T-cell (primary cell): ENCODE data around the gene IRX3. TPM values are rescaled to one million over a fixed set of nuclear protein-coding genes. Genes with fewer than 3 reads are reported as not detected.
A peak's percentile ranks its signal among the peaks of the same experiment; 100 is the strongest.

Experiments used
- ATAC-seq, 4 experiments: fragments of 200-7000 bp in 3 of 4; fragments of 150-1000 bp in 1 of 4; cut with Tn5 transposase; replicated peaks in 1 of 4; 1 replicate in 3 of 4; 2 replicates in 1 of 4; pipeline ENCODE4 v1.10.0; 2021; ENCODE audit warnings: moderate library complexity in 3 of 4, mild to moderate bottlenecking in 2 of 4, moderate number of reproducible peaks in 1 of 4
- CTCF ChIA-PET, 2 donors: fragments of 300-600 bp; sonication (Branson Sonifier 250); formaldehyde crosslinking; loops; one replicate each; lab custom pipeline; 2022; ENCODE audit warnings: antibody characterized with exemption in 2 of 2; lab: Charles Lee
- POLR2A ChIA-PET, 2 donors: fragments of 300-600 bp; sonication (Branson Sonifier 250); formaldehyde crosslinking; loops; one replicate each; lab custom pipeline; 2022; ENCODE audit warnings: antibody characterized with exemption in 2 of 2; lab: Charles Lee
- DNase-seq, 35 experiments: peaks; one replicate each; pipeline versions ENCODE4 v3.0.0 to v3.0.0-alpha.2; 2013 to 2023
- H3K27ac ChIP-seq: one replicate; pipeline ENCODE4 v1.5.1; 2013; ENCODE audit warnings: low read length
- H3K27me3 ChIP-seq, 2 experiments: replicated peaks in 1 of 2; 1 replicate in 1 of 2; 2 replicates in 1 of 2; pipeline versions ENCODE4 v1.6.1 to v1.7.0; 2013; ENCODE audit warnings: low read length in 1 of 2, mixed read lengths in 1 of 2; ENCODE audit not compliant: control insufficient read depth in 2 of 2, insufficient read depth in 2 of 2; ENCODE audit errors: extremely low read depth in 1 of 2
- H3K36me3 ChIP-seq, 2 donors: 1 replicate in 1 of 2; 2 replicates in 1 of 2; pipeline versions ENCODE4 v1.6.1 to v1.7.0; 2013; ENCODE audit warnings: low read length in 1 of 2; ENCODE audit not compliant: control insufficient read depth in 2 of 2, insufficient read depth in 1 of 2; ENCODE audit errors: extremely low read depth in 1 of 2
- H3K4me1 ChIP-seq, 2 experiments: 1 replicate in 1 of 2; 2 replicates in 1 of 2; pipeline versions ENCODE4 v1.6.1 to v1.7.0; 2013; ENCODE audit warnings: low read length in 2 of 2, mixed read lengths in 1 of 2; ENCODE audit not compliant: insufficient read depth in 2 of 2, control insufficient read depth in 1 of 2; ENCODE audit errors: extremely low read depth in 1 of 2
- H3K4me3 ChIP-seq, 2 donors: 1 replicate in 1 of 2; 2 replicates in 1 of 2; pipeline versions ENCODE4 v1.5.1 to v1.7.0; 2013; ENCODE audit warnings: mild to moderate bottlenecking in 2 of 2, low read length in 1 of 2, moderate library complexity in 1 of 2; ENCODE audit not compliant: control insufficient read depth in 1 of 2; ENCODE audit errors: extremely low read depth in 1 of 2
- H3K9me3 ChIP-seq: 2 replicates; pipeline ENCODE4 v1.7.0; 2013
- H3K27ac Mint-ChIP-seq, 2 donors: one replicate each; pipeline ENCODE4 v1.8.0; 2020 to 2021; ENCODE audit warnings: mild to moderate bottlenecking in 2 of 2, mixed read lengths in 2 of 2
- H3K27me3 Mint-ChIP-seq, 2 donors: one replicate each; pipeline ENCODE4 v1.8.0; 2021 to 2022; ENCODE audit warnings: mixed read lengths in 2 of 2
- H3K36me3 Mint-ChIP-seq: one replicate; pipeline ENCODE4 v1.8.0; 2021; ENCODE audit warnings: mixed read lengths
- H3K4me1 Mint-ChIP-seq, 3 donors: one replicate each; pipeline ENCODE4 v1.8.0; 2020 to 2022; ENCODE audit warnings: mixed read lengths in 3 of 3, mild to moderate bottlenecking in 1 of 3
- H3K4me3 Mint-ChIP-seq, 3 donors: one replicate each; pipeline ENCODE4 v1.8.0; 2020 to 2022; ENCODE audit warnings: mild to moderate bottlenecking in 3 of 3, mixed read lengths in 3 of 3, moderate library complexity in 3 of 3
- H3K9me3 Mint-ChIP-seq, 3 donors: one replicate each; pipeline ENCODE4 v1.8.0; 2020 to 2022; ENCODE audit warnings: mixed read lengths in 3 of 3
- WGBS: methylation state at CpG from one replicate; pipeline ENCODE4 v1.1.5; 2013; ENCODE audit warnings: missing lambda C conversion rate; ENCODE audit not compliant: insufficient coverage; 5-methylcytosine and 5-hydroxymethylcytosine counted together
- total RNA-seq, 35 experiments: library from RNA in 6 of 35; stranded (reverse) in 6 of 35; fragments of 120-200 nt in 1 of 35; gene quantifications; one replicate each; pipeline versions ENCODE4 v1.2.1 to v1.2.4 and lab custom pipeline; 2013 to 2026

Gene IRX3
- total RNA-seq (under 1 TPM in 2 of 5 donors, not detected in 3; 0.19 to 0.35 TPM), total RNA-seq (lab: John Stamatoyannopoulos, UW) (0 to 0.25 (median 0) reads per million in 29 experiments)
- total RNA-seq (2013): not detected

- Mint-ChIP-seq H3K9me3 (no peaks in the 10 kb centered on the region), H3K4me3 (peak within 1 kb of the TSS; percentile 49 to 80 (median 63)), H3K36me3 (no peaks in the 10 kb centered on the region), H3K4me1 (peaks cover 32 to 38% (median 34%) of the 10 kb centered on the region in 3 donors), H3K27ac (no peak within 1 kb of the TSS), H3K27me3 (peaks cover 37 to 74% of the 10 kb centered on the region in 2 donors)
- peaks cover 13 to 84% of the 10 kb centered on the region in 2 experiments for H3K27me3 ChIP-seq
- DNase-seq (no peak), ATAC-seq (no peak)
- no peaks in the 10 kb centered on the region for H3K9me3 ChIP-seq
- H3K27ac ChIP-seq: no peak within 1 kb of the TSS
- peak within 1 kb of the TSS in 1 of 2 donors; percentile 64 for H3K4me3 ChIP-seq
- WGBS: 1% methylated on average over 63 of the region's 67 CpGs
- no peaks in the 10 kb centered on the region for H3K36me3 ChIP-seq
- ChIA-PET POLR2A (no interaction called here), CTCF (no interaction called here)
- peaks cover 4 to 14% of the 10 kb centered on the region in 2 experiments for H3K4me1 ChIP-seq
Observed at GRCh38 chr16:54286366-54287130, at the start of gene IRX3. IRX3 (minus strand) TSS chr16:54286787; CDS start chr16:54286050, 737 bp downstream.

GRCh38 chr16:54335230-54335629 lies 48.6 kb upstream of the IRX3 start:
- peaks cover 0 to 6% (median 3%) of the 10 kb centered on the region in 3 donors for H3K9me3 Mint-ChIP-seq
- ATAC-seq (no peak), DNase-seq (no peak)
- peaks cover 0 to 10% of the 10 kb centered on the region in 2 experiments for H3K27me3 ChIP-seq
- H3K27ac Mint-ChIP-seq: no peak overlapping the region
- no peaks in the 10 kb centered on the region for H3K4me1 Mint-ChIP-seq
- H3K4me3 Mint-ChIP-seq: no peak overlapping the region
- no peaks in the 10 kb centered on the region for H3K36me3 Mint-ChIP-seq
- peaks cover 11 to 34% of the 10 kb centered on the region in 2 donors for H3K27me3 Mint-ChIP-seq
- no peaks in the 10 kb centered on the region for H3K36me3 ChIP-seq
- no peaks in the 10 kb centered on the region for H3K9me3 ChIP-seq
- ChIA-PET POLR2A (no interaction called here), CTCF (no interaction called here)
- no peaks in the 10 kb centered on the region for H3K4me1 ChIP-seq
- WGBS: no CpG with 5 or more reads among the region's 3 CpGs
- no peak overlapping the region for H3K4me3 ChIP-seq
- H3K27ac ChIP-seq: no peak overlapping the region

- no peak overlapping the region for H3K4me3 ChIP-seq
- ChIA-PET POLR2A (no interaction called here), CTCF (no interaction called here)
- ATAC-seq: no peak
- Mint-ChIP-seq H3K27me3 (peaks cover 8 to 32% of the 10 kb centered on the region in 2 donors), H3K36me3 (no peaks in the 10 kb centered on the region), H3K4me3 (no peak overlapping the region), H3K4me1 (no peaks in the 10 kb centered on the region), H3K27ac (no peak overlapping the region), H3K9me3 (peaks cover 0 to 3% (median under 1%) of the 10 kb centered on the region in 3 donors)
- H3K4me1 ChIP-seq: no peaks in the 10 kb centered on the region
- no CpG with 5 or more reads among the region's 2 CpGs for WGBS
- H3K27me3 ChIP-seq: peaks cover 0 to 14% of the 10 kb centered on the region in 2 experiments
- no peak for DNase-seq
- no peaks in the 10 kb centered on the region for H3K36me3 ChIP-seq
- H3K9me3 ChIP-seq: no peaks in the 10 kb centered on the region
- no peak overlapping the region for H3K27ac ChIP-seq
Observed at GRCh38 chr16:54334208-54334607, 47.6 kb upstream of the IRX3 start.

- peaks cover 9 to 23% of the 10 kb centered on the region in 2 donors for H3K27me3 Mint-ChIP-seq
- H3K27ac Mint-ChIP-seq: no peak overlapping the region
- CTCF ChIA-PET: no interaction called here
- H3K36me3 ChIP-seq: no peaks in the 10 kb centered on the region
- no peaks in the 10 kb centered on the region for H3K9me3 ChIP-seq
- POLR2A ChIA-PET: interaction anchor here in 1 of 2 donors (0.7 kb wide), 1 partner anchor 318 kb away, joined by 3 read pairs; no protein-coding TSS in a partner anchor
- DNase-seq: no peak
- H3K4me3 Mint-ChIP-seq: no peak overlapping the region
- H3K4me1 Mint-ChIP-seq: no peaks in the 10 kb centered on the region
- no peak for ATAC-seq
- 78% methylated on average over 2 of the region's 7 CpGs for WGBS
- H3K4me1 ChIP-seq: no peaks in the 10 kb centered on the region
- H3K4me3 ChIP-seq: no peak overlapping the region
- H3K36me3 Mint-ChIP-seq: no peaks in the 10 kb centered on the region
- no peak overlapping the region for H3K27ac ChIP-seq
- H3K9me3 Mint-ChIP-seq: no peaks in the 10 kb centered on the region
- peaks cover 0 to 10% of the 10 kb centered on the region in 2 experiments for H3K27me3 ChIP-seq
Observed at GRCh38 chr16:54331241-54332002, 44.8 kb upstream of the IRX3 start.

GRCh38 chr16:54327609-54328008 lies 41.0 kb upstream of the IRX3 start:
- DNase-seq (no peak), ATAC-seq (no peak)
- H3K27me3 ChIP-seq: peaks cover 0 to 11% of the 10 kb centered on the region in 2 experiments
- H3K36me3 ChIP-seq: no peaks in the 10 kb centered on the region
- ChIA-PET CTCF (no interaction called here), POLR2A (no interaction called here)
- H3K27ac Mint-ChIP-seq: no peak overlapping the region
- H3K4me1 Mint-ChIP-seq: no peaks in the 10 kb centered on the region
- H3K4me3 ChIP-seq: no peak overlapping the region
- H3K36me3 Mint-ChIP-seq: no peaks in the 10 kb centered on the region
- H3K27me3 Mint-ChIP-seq: peaks cover 7 to 8% of the 10 kb centered on the region in 2 donors
- H3K4me1 ChIP-seq: no peaks in the 10 kb centered on the region
- no peaks in the 10 kb centered on the region for H3K9me3 ChIP-seq
- no peak overlapping the region for H3K4me3 Mint-ChIP-seq
- WGBS: 83% methylated on average over 1 of the region's 5 CpGs
- no peak overlapping the region for H3K27ac ChIP-seq
- no peaks in the 10 kb centered on the region for H3K9me3 Mint-ChIP-seq

GRCh38 chr16:54326266-54326662 lies 39.7 kb upstream of the IRX3 start:
- Mint-ChIP-seq H3K4me3 (no peak overlapping the region), H3K9me3 (no peaks in the 10 kb centered on the region), H3K4me1 (no peaks in the 10 kb centered on the region), H3K27me3 (peaks cover 3 to 4% of the 10 kb centered on the region in 2 donors), H3K27ac (no peak overlapping the region), H3K36me3 (no peaks in the 10 kb centered on the region)
- Histone ChIP-seq H3K27ac (no peak overlapping the region), H3K9me3 (no peaks in the 10 kb centered on the region), H3K4me1 (no peaks in the 10 kb centered on the region), H3K4me3 (no peak overlapping the region), H3K27me3 (peaks cover 0 to 11% of the 10 kb centered on the region in 2 experiments), H3K36me3 (no peaks in the 10 kb centered on the region)
- DNase-seq (no peak), ATAC-seq (no peak)
- 50% methylated on average over 1 of the region's 3 CpGs for WGBS
- ChIA-PET CTCF (no interaction called here), POLR2A (no interaction called here)
